SK-N-SH treated with all-trans-retinoic acid at 6 μM for 48 hours (cell line): Measurements from ENCODE around the gene CFAP299.

Experiments used
- ATAC-seq: fragments of 200-7000 bp; cut with Tn5 transposase; 3 replicates; pipeline ENCODE4 v1.9.1; 2020; ENCODE audit warnings: mild to moderate bottlenecking, moderate library complexity
- ARNTL ChIP-seq: fragments of 450-650 bp; formaldehyde crosslinking; IDR thresholded peaks from 2 replicates; pipeline ENCODE4 v1.5.0; 2020; ENCODE audit warnings: low read depth, mild to moderate bottlenecking, moderate library complexity, borderline replicate concordance
- BACH2 ChIP-seq: fragments of 250-450 bp; sonication (Bioruptor Pico); IDR thresholded peaks from 2 replicates; pipeline ENCODE4 v1.9.0; 2021; ENCODE audit warnings: mild to moderate bottlenecking, borderline replicate concordance
- CSRNP3 ChIP-seq: fragments of 250-450 bp; sonication (Bioruptor Pico); IDR thresholded peaks from 2 replicates; pipeline ENCODE4 v1.5.1; 2021; ENCODE audit warnings: mild to moderate bottlenecking, moderate library complexity
- ESRRG ChIP-seq: fragments of 250-450 bp; sonication (Bioruptor Pico); IDR thresholded peaks from 2 replicates; pipeline ENCODE4 v1.6.1; 2021; ENCODE audit warnings: mild to moderate bottlenecking
- GLIS3 ChIP-seq: fragments of 250-450 bp; sonication (Bioruptor Pico); IDR thresholded peaks from 2 replicates; pipeline ENCODE4 v1.5.0; 2020; ENCODE audit warnings: mild to moderate bottlenecking, moderate library complexity
- ISL1 ChIP-seq: fragments of 250-450 bp; sonication (Bioruptor Pico); IDR thresholded peaks from 2 replicates; pipeline ENCODE4 v2.1.2; 2022; ENCODE audit warnings: mild to moderate bottlenecking, moderate library complexity
- OSR1 ChIP-seq: fragments of 250-450 bp; sonication (Bioruptor Pico); IDR thresholded peaks from 2 replicates; pipeline ENCODE4 v1.8.0; 2022; ENCODE audit warnings: moderate library complexity, mild to moderate bottlenecking, inconsistent platforms
- PATZ1 ChIP-seq: fragments of 250-450 bp; sonication (Bioruptor Pico); IDR thresholded peaks from 2 replicates; pipeline ENCODE4 v1.8.0; 2020; ENCODE audit warnings: mild to moderate bottlenecking, moderate library complexity, borderline replicate concordance
- PPARA ChIP-seq: fragments of 250-450 bp; sonication (Bioruptor Pico); IDR thresholded peaks from 2 replicates; pipeline ENCODE4 v1.5.0; 2020; ENCODE audit warnings: mild to moderate bottlenecking, borderline replicate concordance
- RARB ChIP-seq: fragments of 250-450 bp; sonication (Bioruptor Pico); IDR thresholded peaks from 2 replicates; pipeline ENCODE4 v1.8.0; 2021; ENCODE audit warnings: mild to moderate bottlenecking, moderate library complexity
- SNAI2 ChIP-seq: fragments of 250-450 bp; sonication (Bioruptor Pico); IDR thresholded peaks from 2 replicates; pipeline ENCODE4 v1.5.0; 2020; ENCODE audit warnings: mild to moderate bottlenecking, moderate library complexity
- TCF4 ChIP-seq: fragments of 250-450 bp; sonication (Bioruptor Pico); IDR thresholded peaks from 2 replicates; pipeline ENCODE4 v1.8.0; 2021; ENCODE audit warnings: mild to moderate bottlenecking, moderate library complexity, borderline replicate concordance
- TOX ChIP-seq: fragments of 250-450 bp; sonication (Bioruptor Pico); IDR thresholded peaks from 2 replicates; pipeline ENCODE4 v1.8.0; 2021; ENCODE audit warnings: mild to moderate bottlenecking, moderate library complexity, borderline replicate concordance
- TSHZ2 ChIP-seq: fragments of 250-450 bp; sonication (Bioruptor Pico); IDR thresholded peaks from 2 replicates; pipeline ENCODE4 v1.5.0; 2020; ENCODE audit warnings: mild to moderate bottlenecking, moderate library complexity
- ZC3H10 ChIP-seq: fragments of 250-450 bp; sonication (Bioruptor Pico); IDR thresholded peaks from 2 replicates; pipeline ENCODE4 v1.5.1; 2021; ENCODE audit warnings: mild to moderate bottlenecking, moderate library complexity
- ZFP30 ChIP-seq: fragments of 450-650 bp; formaldehyde crosslinking; IDR thresholded peaks from 2 replicates; pipeline ENCODE4 v1.5.0; 2022; ENCODE audit warnings: mild to moderate bottlenecking, moderate library complexity
- ZNF565 ChIP-seq: fragments of 450-650 bp; formaldehyde crosslinking; conservative IDR thresholded peaks from 2 replicates; pipeline ENCODE4 v1.5.0; 2020; ENCODE audit warnings: low read depth, mild to moderate bottlenecking, moderate library complexity
- ZNF70 ChIP-seq: fragments of 450-650 bp; formaldehyde crosslinking; IDR thresholded peaks from 2 replicates; pipeline ENCODE4 v1.5.0; 2020; ENCODE audit warnings: mild to moderate bottlenecking, moderate library complexity
- TF ChIP-seq, protein P1 (sequence below): fragments of 250-450 bp; sonication (Bioruptor Pico); IDR thresholded peaks from 2 replicates; pipeline ENCODE4 v1.5.1; 2020; ENCODE audit warnings: low read depth, mild to moderate bottlenecking, moderate library complexity
- TF ChIP-seq, protein P2 (sequence below): fragments of 250-450 bp; sonication (Bioruptor Pico); IDR thresholded peaks from 2 replicates; pipeline ENCODE4 v1.8.0; 2021; ENCODE audit warnings: low read depth, mild to moderate bottlenecking, moderate library complexity, borderline replicate concordance

CFAP299 gene

GRCh38 chr4:80424225-80424581 is 88.7 kb downstream of the CFAP299 start (continued):
- TF ChIP-seq TOX (no peak), ESRRG (CRISPR knock-in tag) (no peak)

- TF ChIP-seq, protein P1, sequence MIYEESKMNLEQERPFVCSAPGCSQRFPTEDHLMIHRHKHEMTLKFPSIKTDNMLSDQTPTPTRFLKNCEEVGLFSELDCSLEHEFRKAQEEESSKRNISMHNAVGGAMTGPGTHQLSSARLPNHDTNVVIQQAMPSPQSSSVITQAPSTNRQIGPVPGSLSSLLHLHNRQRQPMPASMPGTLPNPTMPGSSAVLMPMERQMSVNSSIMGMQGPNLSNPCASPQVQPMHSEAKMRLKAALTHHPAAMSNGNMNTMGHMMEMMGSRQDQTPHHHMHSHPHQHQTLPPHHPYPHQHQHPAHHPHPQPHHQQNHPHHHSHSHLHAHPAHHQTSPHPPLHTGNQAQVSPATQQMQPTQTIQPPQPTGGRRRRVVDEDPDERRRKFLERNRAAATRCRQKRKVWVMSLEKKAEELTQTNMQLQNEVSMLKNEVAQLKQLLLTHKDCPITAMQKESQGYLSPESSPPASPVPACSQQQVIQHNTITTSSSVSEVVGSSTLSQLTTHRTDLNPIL: no peak
- TF ChIP-seq TOX (no peak), CSRNP3 (no peak), GLIS3 (CRISPR knock-in tag) (no peak), ZFP30 (no peak), OSR1 (CRISPR knock-in tag) (no peak), ZC3H10 (CRISPR knock-in tag) (no peak), TSHZ2 (CRISPR knock-in tag) (no peak), SNAI2 (no peak), BACH2 (CRISPR knock-in tag) (no peak), ARNTL (CRISPR knock-in tag) (no peak)
- TF ChIP-seq, protein P2, sequence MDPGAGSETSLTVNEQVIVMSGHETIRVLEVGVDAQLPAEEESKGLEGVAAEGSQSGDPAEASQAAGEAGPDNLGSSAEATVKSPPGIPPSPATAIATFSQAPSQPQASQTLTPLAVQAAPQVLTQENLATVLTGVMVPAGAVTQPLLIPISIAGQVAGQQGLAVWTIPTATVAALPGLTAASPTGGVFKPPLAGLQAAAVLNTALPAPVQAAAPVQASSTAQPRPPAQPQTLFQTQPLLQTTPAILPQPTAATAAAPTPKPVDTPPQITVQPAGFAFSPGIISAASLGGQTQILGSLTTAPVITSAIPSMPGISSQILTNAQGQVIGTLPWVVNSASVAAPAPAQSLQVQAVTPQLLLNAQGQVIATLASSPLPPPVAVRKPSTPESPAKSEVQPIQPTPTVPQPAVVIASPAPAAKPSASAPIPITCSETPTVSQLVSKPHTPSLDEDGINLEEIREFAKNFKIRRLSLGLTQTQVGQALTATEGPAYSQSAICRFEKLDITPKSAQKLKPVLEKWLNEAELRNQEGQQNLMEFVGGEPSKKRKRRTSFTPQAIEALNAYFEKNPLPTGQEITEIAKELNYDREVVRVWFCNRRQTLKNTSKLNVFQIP (CRISPR knock-in tag): no peak
- TF ChIP-seq, all 23 proteins: peak for 0
- no peak for ATAC-seq
These were observed 89.9 kb downstream of the CFAP299 start for GRCh38 chr4:80425124-80426100.

DNA sequence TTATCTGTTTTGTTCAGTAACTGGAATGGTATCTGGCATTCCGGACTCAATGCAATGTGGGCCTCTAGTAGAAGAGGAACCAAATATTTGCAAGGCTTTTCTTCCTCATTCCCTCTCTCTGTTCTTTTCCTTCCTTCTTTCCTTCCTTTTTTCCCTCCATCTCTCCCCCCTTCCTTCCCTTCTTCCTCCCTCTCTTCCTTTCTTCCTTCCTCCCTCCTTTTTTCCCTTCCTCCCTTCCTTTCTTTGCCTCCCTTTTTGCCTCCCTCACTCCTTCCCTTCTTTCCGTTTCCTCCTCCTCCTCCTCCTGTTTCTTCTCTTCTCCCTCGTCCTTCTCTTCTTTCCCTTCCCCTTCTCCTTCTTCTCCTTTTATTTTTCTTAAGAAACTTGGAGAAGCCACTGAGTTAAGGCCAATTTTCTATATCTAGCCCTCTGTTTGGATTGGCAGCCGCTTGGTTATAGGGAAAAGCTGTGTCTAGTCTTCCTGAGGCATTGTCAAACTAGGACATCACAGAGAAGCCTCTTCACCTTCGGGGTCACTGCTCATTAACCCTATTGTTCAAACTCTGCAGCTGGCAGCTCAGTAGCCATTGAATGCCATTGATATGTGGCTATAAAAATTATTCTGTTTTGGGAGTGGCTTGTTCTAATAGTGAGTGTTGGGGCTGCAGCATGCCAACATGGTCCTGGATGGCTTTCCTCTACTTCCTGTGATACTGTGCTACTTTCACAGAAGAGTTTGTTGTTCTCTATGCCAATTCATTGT is 95.9 kb downstream of the CFAP299 start:
- no peak for ATAC-seq
- no peak for TF ChIP-seq ZNF565 (CRISPR knock-in tag)

DNA sequence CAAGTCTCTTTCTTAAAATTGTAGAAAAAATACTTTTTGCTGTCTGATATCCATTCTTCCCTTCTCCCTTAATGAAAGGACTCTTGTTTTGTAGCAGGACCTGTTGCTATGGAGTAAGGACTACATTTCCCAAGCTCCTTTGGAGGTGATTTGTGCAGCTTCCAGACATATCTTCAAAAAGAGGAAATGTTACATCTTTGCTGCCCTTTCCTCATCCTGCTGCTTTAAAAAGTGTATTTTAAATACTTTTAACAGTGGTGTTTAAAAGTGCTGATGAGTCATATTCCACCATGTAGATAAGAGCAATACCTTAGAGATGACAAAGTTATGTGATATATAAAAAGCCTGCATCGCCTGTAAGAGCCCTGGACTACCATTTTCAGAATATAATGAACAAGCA is 98.7 kb downstream of the CFAP299 start:
- peak; percentile 42; the same call in 1 of the 3 replicates for ATAC-seq
- TF ChIP-seq GLIS3 (CRISPR knock-in tag) (no peak), PATZ1 (CRISPR knock-in tag) (no peak), RARB (CRISPR knock-in tag) (no peak), ESRRG (CRISPR knock-in tag) (no peak), ZC3H10 (CRISPR knock-in tag) (no peak), TCF4 (CRISPR knock-in tag) (no peak), BACH2 (CRISPR knock-in tag) (no peak), ZNF70 (no peak), TOX (no peak), SNAI2 (no peak), PPARA (no peak), OSR1 (CRISPR knock-in tag) (no peak), CSRNP3 (no peak), ISL1 (CRISPR knock-in tag) (no peak)
- TF ChIP-seq, protein P2 (CRISPR knock-in tag): no peak
